IPS-NIHi11 (cell line): ENCODE results near the gene DLGAP4.
A peak's percentile ranks its signal among the peaks of the same experiment; 100 is the strongest.
"Not testable (repeated sequence)": the region's sequence is repeated elsewhere in the genome, so short reads cannot be mapped to it uniquely, and the experiment has no call there.

Source experiments
- DNase-seq: peaks from one replicate; pipeline ENCODE4 v3.0.0; 2012; ENCODE audit warnings: mixed read lengths, low spot score

The DLGAP4 gene

DNA sequence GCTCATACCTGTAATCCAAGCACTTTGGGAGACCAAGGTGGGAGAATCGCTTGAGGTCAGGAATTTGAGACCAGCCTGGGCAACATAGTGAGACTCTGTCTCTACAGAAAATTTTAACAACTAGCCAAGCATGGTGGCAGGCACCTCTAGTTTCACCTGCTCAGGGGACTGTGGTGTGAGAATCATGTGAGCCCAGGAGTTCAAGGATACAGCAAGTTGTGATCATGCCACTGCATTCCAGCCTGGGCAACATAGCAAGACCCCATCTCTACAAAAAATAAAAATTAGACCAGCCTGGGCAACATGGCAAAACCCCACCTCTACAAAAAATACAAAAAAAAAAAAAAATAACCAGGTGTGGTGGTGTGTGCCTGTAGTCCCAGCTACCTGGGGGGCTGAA is 73.8 kb downstream of the DLGAP4 start:
- DNase-seq, result not testable (repeated sequence)

- DNase-seq, result peak; percentile 90
Observed at GRCh38 chr20:36384022-36384619, 78.0 kb downstream of the DLGAP4 start.

- no peak for DNase-seq
Observed at GRCh38 chr20:36385503-36385902, 79.4 kb downstream of the DLGAP4 start.

DNA sequence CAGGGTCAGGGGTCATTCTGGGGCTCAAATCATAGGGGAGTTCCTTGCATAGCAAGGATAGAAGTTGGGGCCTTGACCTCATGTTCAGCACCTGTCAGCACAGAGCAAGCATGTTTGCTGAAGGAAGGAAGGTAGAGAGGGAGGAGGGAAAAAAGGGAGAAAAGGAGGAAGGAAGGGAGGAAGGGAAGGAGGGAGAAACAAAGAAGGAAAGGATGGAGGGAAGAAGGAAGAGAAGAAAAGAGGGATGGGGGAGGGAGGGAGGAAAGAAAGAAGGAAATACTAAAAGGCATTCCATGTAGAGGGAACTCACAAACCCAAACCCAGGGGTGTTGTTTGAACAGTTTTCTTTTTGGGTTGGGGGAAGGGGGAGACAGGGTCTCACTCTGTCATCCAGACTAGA is 80.1 kb downstream of the DLGAP4 start:
- no peak for DNase-seq

DNA sequence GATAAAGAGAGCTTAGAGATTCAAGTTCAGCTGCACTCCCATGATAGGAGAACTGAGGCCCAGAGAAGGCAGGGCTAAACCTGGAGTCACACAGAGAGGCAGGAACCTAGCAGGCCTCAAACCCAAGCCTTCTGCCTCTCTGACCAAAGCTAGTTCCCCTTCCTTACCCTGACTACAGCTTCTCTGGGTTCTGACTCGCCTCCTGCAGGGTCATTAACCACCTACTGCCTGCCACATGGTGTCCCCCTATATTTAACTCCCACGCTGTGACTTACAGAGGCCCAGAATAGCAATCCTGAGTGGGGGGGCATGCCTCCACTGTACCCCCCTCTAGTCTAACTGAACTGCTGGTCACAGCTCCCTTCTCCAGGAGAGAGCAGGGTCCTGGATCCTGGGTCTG is 84.1 kb downstream of the DLGAP4 start:
- DNase-seq, result no peak

DNA sequence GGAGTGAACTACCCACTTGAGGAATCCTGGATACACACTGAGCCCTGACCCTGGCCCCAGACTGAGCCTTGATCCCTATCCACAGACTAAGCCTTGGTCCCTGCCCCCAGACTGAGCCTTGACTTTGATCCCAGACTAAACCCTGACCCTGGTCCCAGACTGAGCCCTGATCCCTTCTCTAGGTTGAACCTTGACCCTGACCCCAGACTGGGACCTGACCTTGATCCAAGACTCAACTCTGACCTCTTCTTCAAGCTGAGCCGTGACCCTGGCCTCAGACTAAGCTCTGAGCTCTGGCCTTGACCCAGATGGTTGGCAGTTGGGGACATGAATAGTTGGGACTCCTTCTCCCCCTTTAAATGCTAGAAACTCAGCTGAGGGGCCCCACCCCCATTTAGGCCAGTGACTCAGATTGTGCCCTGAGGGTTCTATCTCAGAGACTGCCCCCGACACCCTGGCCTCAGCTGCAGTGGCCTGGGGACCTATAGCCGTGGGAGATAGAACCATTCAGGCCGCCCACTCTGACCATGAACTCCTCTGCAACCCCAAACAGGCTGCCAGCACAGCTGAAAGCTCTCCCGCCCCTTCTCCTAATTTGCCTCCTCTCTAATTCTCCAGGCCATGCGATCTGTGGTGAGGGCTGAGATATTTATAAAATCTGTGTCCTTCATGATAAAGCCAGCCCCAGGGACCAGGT is 84.7 kb downstream of the DLGAP4 start:
- no peak for DNase-seq

GRCh38 chr20:36391456-36391855 is 85.3 kb downstream of the DLGAP4 start:
- DNase-seq, result peak; percentile 52

DNA sequence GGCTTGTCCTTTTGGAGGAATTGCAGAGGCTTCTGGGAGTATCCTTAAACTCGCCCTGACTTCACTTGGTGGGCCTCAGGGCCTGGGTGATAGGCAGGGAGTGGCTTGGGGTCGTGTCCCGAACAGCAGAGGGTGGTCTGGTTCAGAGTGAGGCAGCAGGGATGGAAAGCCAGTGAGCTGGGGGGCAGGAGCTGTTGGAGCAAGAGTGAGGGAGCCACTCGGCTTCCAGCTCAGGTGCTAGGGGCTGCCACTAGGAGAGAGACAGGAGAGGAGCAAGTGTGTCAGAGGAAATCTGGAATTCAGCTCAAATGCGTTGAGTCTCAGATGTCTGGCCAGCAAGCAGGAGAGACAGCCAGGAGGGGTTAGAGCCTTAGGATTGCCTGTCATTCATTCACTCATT is 85.8 kb downstream of the DLGAP4 start:
- DNase-seq, result no peak

- no peak for DNase-seq
Observed at GRCh38 chr20:36392989-36393388, 86.8 kb downstream of the DLGAP4 start.

GRCh38 chr20:36394340-36394965 is 88.3 kb downstream of the DLGAP4 start:
- no peak for DNase-seq

- no peak for DNase-seq
Observed at GRCh38 chr20:36396340-36396739, 90.2 kb downstream of the DLGAP4 start.

DNA sequence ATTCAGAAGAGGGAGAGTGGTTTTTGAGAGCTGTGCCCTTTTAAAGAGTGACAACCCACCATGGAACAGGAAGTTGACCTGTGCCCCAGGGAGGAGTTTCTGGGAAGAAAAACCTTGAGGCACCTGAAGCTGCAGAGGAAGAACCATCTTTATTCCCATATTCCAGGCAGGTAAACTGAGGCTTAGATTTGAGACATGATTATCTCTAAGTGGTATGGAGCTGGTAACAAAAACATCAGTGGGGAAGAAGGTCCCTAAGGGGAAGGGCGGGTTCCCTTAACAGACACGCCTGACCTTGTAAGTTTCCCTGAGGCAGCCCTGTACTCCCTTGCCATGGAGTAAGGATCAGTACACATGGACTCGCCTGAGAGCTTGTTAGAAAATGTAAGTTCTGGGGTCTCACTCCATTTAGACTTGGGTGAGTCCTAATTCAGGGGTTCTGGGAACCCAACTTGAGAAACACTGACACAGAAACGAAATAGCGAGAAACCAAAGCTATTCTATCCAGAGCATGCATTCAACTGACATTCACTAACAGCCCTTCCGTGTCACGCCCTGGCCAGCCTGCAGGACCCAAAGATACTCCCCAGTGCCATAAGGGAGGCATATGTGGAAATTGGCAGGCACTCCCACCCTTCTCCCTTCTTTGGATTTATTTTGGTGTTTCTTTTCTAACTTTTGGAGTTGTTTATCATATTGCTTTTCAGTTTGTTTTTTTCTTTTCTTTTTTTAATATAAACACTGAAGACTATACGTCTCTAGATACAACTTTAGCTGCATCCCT is 90.9 kb downstream of the DLGAP4 start:
- no peak for DNase-seq

- no peak for DNase-seq
Observed at GRCh38 chr20:36398515-36398914, 92.4 kb downstream of the DLGAP4 start.

DNA sequence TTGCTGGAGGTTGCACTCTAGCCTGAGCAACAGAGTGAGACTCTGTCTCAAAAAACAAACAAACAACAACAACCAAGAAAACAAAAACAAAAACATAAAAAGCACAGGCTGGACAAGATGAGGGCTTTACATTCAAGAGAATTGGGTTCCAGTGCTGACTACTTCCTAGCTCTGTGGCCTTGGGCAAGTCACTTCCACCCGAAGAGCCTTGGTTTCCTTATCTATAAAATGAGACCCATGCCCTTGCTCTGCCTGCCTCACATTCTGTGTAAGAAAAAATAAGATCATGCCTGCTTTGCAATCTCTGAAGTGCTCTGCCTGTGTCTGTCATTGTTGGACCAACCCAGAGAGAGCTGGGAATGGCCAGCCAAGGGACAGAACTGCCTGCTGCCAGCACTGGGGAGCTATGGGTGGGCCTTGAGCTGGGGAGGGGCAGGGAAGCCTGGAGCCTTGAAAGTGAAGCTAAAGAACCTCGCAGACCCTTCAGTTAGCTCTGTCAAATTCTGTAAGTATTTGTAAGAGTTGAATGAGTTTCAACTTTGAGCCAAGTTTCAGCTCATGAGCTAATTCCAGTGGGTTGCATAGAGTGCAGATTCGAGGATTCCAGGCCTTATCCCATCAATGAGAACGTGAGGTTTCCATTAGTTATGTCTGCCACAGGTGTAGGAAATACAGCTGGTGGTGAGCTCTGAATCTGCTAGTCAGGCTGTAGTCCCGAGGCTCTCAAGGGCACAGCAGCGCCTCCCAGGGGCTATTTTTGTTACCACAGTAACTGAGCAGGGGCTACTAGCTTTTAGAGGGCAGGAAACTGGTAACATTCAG is 93.2 kb downstream of the DLGAP4 start:
- peak; percentile 90 for DNase-seq

- DNase-seq, result no peak
Observed at GRCh38 chr20:36399969-36400545, 93.9 kb downstream of the DLGAP4 start.

GRCh38 chr20:36400909-36401735 is 95.0 kb downstream of the DLGAP4 start:
- DNase-seq, result peak; percentile 77

DNA sequence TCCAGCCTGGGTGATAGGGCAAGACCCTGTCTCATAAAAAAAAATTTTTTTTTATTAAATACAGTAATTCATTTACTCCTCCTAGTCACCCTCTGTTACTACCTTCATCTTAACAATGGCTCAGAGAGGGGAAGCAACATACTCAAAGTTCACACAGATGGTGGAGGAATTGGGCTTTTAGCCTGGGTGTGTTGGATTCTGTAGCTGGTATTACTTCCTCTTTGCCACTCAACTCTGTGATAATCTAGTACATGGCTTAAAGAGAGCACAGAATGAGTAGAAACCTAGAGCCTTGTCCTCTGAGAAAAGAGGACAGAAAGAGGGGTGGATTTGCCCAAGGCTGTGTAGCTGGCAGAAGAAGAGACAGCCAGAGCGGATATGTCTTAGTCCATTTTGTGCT is 96.6 kb downstream of the DLGAP4 start:
- no peak for DNase-seq

GRCh38 chr20:36404435-36404978 is 98.4 kb downstream of the DLGAP4 start:
- DNase-seq, result peak; percentile 54

DNA sequence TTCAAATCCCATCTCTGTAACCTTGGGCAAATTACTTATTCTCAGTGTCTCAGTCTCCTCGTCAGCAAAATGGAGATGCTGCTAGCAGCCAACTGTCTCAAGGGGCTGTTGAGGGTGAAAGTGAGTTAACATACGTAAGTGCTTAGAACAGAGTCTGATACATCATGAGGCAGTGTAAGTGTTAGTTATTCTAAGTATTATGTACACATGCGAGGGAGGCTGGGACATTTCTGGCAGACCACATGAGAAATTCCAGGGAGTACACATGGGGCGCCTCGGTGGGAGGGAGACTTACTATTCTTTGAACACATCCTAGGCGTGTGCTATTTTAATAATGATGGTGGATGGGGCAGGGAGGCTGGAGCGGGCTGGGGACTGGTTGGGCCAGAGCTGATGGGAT is 99.1 kb downstream of the DLGAP4 start:
- no peak for DNase-seq

DNA sequence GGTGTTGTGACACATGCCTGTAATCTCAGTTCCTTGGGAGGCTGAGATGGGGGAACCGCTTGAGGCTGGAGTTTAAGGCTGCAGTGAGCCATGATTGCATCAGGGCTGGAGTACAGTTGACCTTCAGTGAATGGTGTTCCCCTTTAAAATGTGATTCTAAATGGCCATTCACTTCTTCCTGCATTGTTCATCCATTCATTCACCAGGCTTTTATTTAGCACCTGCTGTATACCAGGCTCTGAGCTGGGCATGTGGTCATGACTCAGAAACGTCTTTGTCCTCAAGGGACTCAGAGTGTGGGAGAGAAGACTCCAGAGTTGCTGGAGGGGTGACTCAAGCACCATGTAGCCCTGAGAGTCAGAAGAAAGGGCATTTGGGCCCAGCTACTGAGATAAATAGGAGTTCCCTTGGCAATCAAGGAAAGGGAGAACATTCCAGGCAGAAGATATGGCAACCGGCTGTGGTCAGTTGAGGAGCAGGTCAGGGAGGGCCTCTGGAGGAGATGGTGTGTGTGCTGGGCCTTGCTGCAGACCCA is 101.1 kb downstream of the DLGAP4 start:
- no peak for DNase-seq
